Loucy (cell line): Measurements from ENCODE around the gene STPG1.
"Not testable (repeated sequence)": the region's sequence is repeated elsewhere in the genome, so short reads cannot be mapped to it uniquely, and the experiment has no call there.

Experiments
- H2AFZ ChIP-seq: fragments of 200-600 bp; sonication (generic); 2 replicates; pipeline ENCODE4 v1.6.0; 2016; ENCODE audit warnings: antibody characterized with exemption, mild to moderate bottlenecking, low read length, moderate library complexity
- H3F3A ChIP-seq: fragments of 200-600 bp; 2 replicates; pipeline ENCODE4 v1.6.0; 2016; ENCODE audit warnings: antibody characterized with exemption, low read depth, mild to moderate bottlenecking
- H3K27me3 ChIP-seq: fragments of 200-600 bp; sonication (generic); 2 replicates; pipeline ENCODE4 v1.6.1; 2014; ENCODE audit warnings: low read length, mild to moderate bottlenecking; ENCODE audit not compliant: insufficient read depth, poor library complexity, severe bottlenecking
- H3K36me3 ChIP-seq: fragments of 200-600 bp; sonication (generic); 2 replicates; pipeline ENCODE4 v1.6.1; 2016; ENCODE audit warnings: low read length; ENCODE audit not compliant: insufficient read depth
- H3K4me1 ChIP-seq: fragments of 200-600 bp; sonication (generic); 2 replicates; pipeline ENCODE4 v1.5.1; 2014; ENCODE audit warnings: low read length, mild to moderate bottlenecking; ENCODE audit not compliant: insufficient read depth, poor library complexity, severe bottlenecking
- H3K4me2 ChIP-seq: fragments of 200-600 bp; sonication (generic); 2 replicates; pipeline ENCODE4 v1.6.0; 2014; ENCODE audit warnings: antibody characterized with exemption, low read length, low read depth, mild to moderate bottlenecking; ENCODE audit not compliant: poor library complexity, severe bottlenecking
- H3K4me3 ChIP-seq: fragments of 200-600 bp; sonication (generic); 2 replicates; pipeline ENCODE4 v1.5.1; 2014; ENCODE audit warnings: low read length, mild to moderate bottlenecking, mixed read lengths; ENCODE audit not compliant: poor library complexity, severe bottlenecking
- H3K79me2 ChIP-seq: fragments of 200-600 bp; sonication (generic); 2 replicates; pipeline ENCODE4 v1.6.1; 2014; ENCODE audit warnings: low read length; ENCODE audit not compliant: insufficient read depth
- H3K9ac ChIP-seq: fragments of 200-600 bp; sonication (generic); 2 replicates; pipeline ENCODE4 v1.6.0; 2014; ENCODE audit warnings: mild to moderate bottlenecking, low read depth, low read length, moderate library complexity; ENCODE audit not compliant: poor library complexity, severe bottlenecking
- H3K9me2 ChIP-seq: fragments of 200-600 bp; sonication (generic); replicated peaks from 2 replicates; pipeline ENCODE4 v1.6.1; 2016; ENCODE audit warnings: low read depth, low read length, mixed read lengths
- H3K9me3 ChIP-seq: fragments of 200-600 bp; sonication (generic); 2 replicates; pipeline ENCODE4 v1.6.1; 2014; ENCODE audit warnings: mild to moderate bottlenecking, antibody characterized with exemption, low read length, low read depth; ENCODE audit not compliant: insufficient read depth
- H4K20me1 ChIP-seq: fragments of 200-600 bp; sonication (generic); 2 replicates; pipeline ENCODE4 v1.6.0; 2014; ENCODE audit warnings: antibody characterized with exemption, low read length, mild to moderate bottlenecking; ENCODE audit not compliant: insufficient read depth, poor library complexity, severe bottlenecking
- CTCF ChIP-seq: fragments of 200-600 bp; sonication (generic); conservative IDR thresholded peaks from 2 replicates; pipeline ENCODE4 v1.5.1; 2014; ENCODE audit warnings: mild to moderate bottlenecking, antibody characterized with exemption, low read length
- EZH2phosphoT487 ChIP-seq: fragments of 200-600 bp; IDR thresholded peaks from 2 replicates; pipeline ENCODE4 v1.6.1; 2018; ENCODE audit warnings: antibody characterized with exemption, mild to moderate bottlenecking, moderate library complexity, borderline replicate concordance

STPG1 gene

GRCh38 chr1:24450316-24450715 is 36.7 kb upstream of the STPG1 start:
- H3K4me1 ChIP-seq, result no peaks in the 10 kb centered on the region
- H2AFZ ChIP-seq, result no peak overlapping the region
- H3K9ac ChIP-seq, result no peak overlapping the region
- no peaks in the 10 kb centered on the region for H4K20me1 ChIP-seq
- no peaks in the 10 kb centered on the region for H3K9me3 ChIP-seq
- no peaks in the 10 kb centered on the region for H3K79me2 ChIP-seq
- TF ChIP-seq EZH2phosphoT487 (no peak), CTCF (no peak)
- H3F3A ChIP-seq, result no peaks in the 10 kb centered on the region
- no peaks in the 10 kb centered on the region for H3K9me2 ChIP-seq
- H3K4me3 ChIP-seq, result no peak overlapping the region
- peaks cover 32% of the 10 kb centered on the region; the same call in 1 of the 2 replicates for H3K36me3 ChIP-seq
- no peak overlapping the region for H3K4me2 ChIP-seq
- H3K27me3 ChIP-seq, result no peaks in the 10 kb centered on the region

DNA sequence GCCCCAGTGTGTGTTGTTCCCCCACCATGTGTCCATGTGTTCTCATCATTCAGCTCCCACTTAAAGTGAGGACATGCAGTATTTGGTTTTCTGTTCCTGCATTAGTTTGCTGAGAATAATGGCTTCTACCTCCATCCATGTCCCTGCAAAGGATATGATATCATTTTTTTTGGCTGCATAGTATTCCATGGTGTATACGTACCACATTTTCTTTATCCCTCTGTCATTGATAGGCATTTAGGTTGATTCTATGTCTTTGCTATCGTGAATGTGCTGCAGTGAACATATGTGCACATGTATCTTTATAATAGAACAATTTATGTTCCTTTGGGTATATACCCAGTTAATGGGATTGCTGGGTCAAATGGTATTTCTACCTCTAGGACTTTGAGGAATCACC is 32.9 kb upstream of the STPG1 start:
- peaks cover 34% of the 10 kb centered on the region; the same call in 1 of the 2 replicates for H3K36me3 ChIP-seq
- not testable (repeated sequence) for H3F3A ChIP-seq, H3K4me1 ChIP-seq, H2AFZ ChIP-seq, H4K20me1 ChIP-seq, H3K9me2 ChIP-seq, H3K4me3 ChIP-seq, H3K4me2 ChIP-seq, H3K79me2 ChIP-seq, H3K9ac ChIP-seq, H3K27me3 ChIP-seq, H3K9me3 ChIP-seq

DNA sequence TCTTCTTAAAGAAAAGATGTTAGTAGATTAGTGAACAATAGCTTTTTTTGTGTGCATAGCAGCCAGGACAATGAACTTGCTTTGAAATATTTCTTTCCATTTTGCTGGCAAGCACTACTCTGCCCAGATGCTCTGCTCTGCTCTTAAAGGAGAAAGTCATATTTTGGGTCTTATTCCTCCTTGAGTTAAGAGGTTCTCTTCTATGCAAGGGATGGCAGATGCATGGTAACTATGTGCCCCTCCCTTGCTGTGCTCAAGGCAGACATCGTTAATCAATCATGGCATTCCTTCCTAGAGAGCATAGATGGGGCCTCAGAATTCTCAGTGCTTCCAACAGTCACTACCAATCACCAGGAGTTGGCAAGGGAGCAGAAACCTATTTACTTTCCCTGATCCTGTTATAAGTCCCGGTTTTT is 29.7 kb upstream of the STPG1 start:
- Histone ChIP-seq H3K9me2 (no peaks in the 10 kb centered on the region), H3K9ac (no peak overlapping the region), H3K4me2 (no peak overlapping the region), H4K20me1 (no peaks in the 10 kb centered on the region), H3K27me3 (no peaks in the 10 kb centered on the region), H3K36me3 (peaks cover 16% of the 10 kb centered on the region; the same call in 1 of the 2 replicates), H3K9me3 (no peaks in the 10 kb centered on the region), H3K4me1 (no peaks in the 10 kb centered on the region), H3F3A (no peaks in the 10 kb centered on the region), H3K4me3 (no peak overlapping the region), H2AFZ (no peak overlapping the region), H3K79me2 (no peaks in the 10 kb centered on the region)
- TF ChIP-seq EZH2phosphoT487 (no peak), CTCF (no peak)

DNA sequence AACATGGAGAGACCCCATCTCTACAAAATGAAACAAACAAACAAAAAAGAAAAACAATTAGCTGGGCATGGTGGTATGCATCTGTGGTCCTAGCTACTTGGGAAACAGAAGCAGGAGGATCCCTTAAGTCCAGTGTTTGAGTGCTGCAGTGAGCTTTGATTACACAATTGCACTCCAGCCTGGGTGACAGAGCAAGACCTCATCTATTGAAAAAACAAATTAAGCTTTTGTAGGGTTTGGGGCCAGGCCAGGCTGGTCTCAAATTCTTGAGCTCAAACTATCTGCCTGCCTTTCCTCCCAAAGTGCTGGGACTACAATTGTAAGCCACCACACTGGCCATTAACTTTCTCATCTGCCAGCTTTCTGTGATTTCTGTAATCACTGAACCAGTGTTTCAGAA is 29.2 kb upstream of the STPG1 start:
- H3K4me2 ChIP-seq, result no peak overlapping the region
- no peaks in the 10 kb centered on the region for H3K9me3 ChIP-seq
- H3K9me2 ChIP-seq, result no peaks in the 10 kb centered on the region
- H2AFZ ChIP-seq, result no peak overlapping the region
- no peaks in the 10 kb centered on the region for H3K79me2 ChIP-seq
- H3K36me3 ChIP-seq, result peaks cover 16% of the 10 kb centered on the region; the same call in 1 of the 2 replicates
- H4K20me1 ChIP-seq, result no peaks in the 10 kb centered on the region
- H3K9ac ChIP-seq, result no peak overlapping the region
- no peak overlapping the region for H3K4me3 ChIP-seq
- no peaks in the 10 kb centered on the region for H3F3A ChIP-seq
- TF ChIP-seq CTCF (no peak), EZH2phosphoT487 (no peak)
- H3K4me1 ChIP-seq, result no peaks in the 10 kb centered on the region
- no peaks in the 10 kb centered on the region for H3K27me3 ChIP-seq
